Endothelial cell of umbilical vein (primary cell): Measurements from ENCODE around the gene RPL23. TPM values are rescaled to one million over a fixed set of nuclear protein-coding genes. Genes with fewer than 3 reads are reported as not detected.

ENCODE experiments used
- BruUV-seq: library from RNA; stranded (reverse); fragments of 400-500 nt; replicated peaks from 2 replicates; lab custom pipeline; 2021; lab: Mats Ljungman, UMichigan
- CTCF ChIA-PET: fragments of 300-600, 350-600 bp; sonication (Branson Sonifier 250); formaldehyde crosslinking; loops from one replicate; lab custom pipeline; 2021; ENCODE audit warnings: antibody characterized with exemption, inconsistent platforms; lab: Charles Lee
- POLR2A ChIA-PET: fragments of 300-600, 350-600 bp; sonication (Branson Sonifier 250); formaldehyde crosslinking; loops from one replicate; lab custom pipeline; 2021; ENCODE audit warnings: antibody characterized with exemption, inconsistent platforms; lab: Charles Lee
- DNase-seq: peaks from one replicate; pipeline ENCODE4 v3.0.0-alpha.2; 2011; ENCODE audit warnings: low read depth, low spot score
- FAIRE-seq: peaks from 2 replicates; lab custom pipeline; 2011; peaks lifted over from hg19 to GRCh38; lab: Jason Lieb, UNC
- H2AFZ ChIP-seq: 2 replicates; pipeline ENCODE4 v1.6.0; 2012; ENCODE audit warnings: low read depth, low read length, control low read depth, inconsistent platforms
- H3K27ac ChIP-seq: 2 replicates; pipeline ENCODE4 v1.5.1; 2011; ENCODE audit warnings: low read depth, mild to moderate bottlenecking, control low read depth, low read length, moderate library complexity; ENCODE audit not compliant: insufficient read depth
- H3K27me3 ChIP-seq, 2 experiments: 2 replicates each; pipeline versions ENCODE4 v1.6.0 to v1.6.1; 2011; ENCODE audit warnings: low read length in 2 of 2, mixed read lengths in 1 of 2; ENCODE audit not compliant: control insufficient read depth in 2 of 2, insufficient read depth in 2 of 2
- H3K36me3 ChIP-seq, 2 experiments: 2 replicates in 1 of 2; 3 replicates in 1 of 2; pipeline ENCODE4 v1.5.1; 2011; ENCODE audit warnings: low read length in 2 of 2, mild to moderate bottlenecking in 1 of 2, moderate library complexity in 1 of 2; ENCODE audit not compliant: control insufficient read depth in 2 of 2, insufficient read depth in 2 of 2; ENCODE audit errors: extremely low read depth in 1 of 2
- H3K4me1 ChIP-seq: 3 replicates; pipeline ENCODE4 v1.5.1; 2011; ENCODE audit warnings: mild to moderate bottlenecking, low read length; ENCODE audit not compliant: control insufficient read depth, insufficient read depth; ENCODE audit errors: extremely low read depth
- H3K4me2 ChIP-seq: 2 replicates; pipeline ENCODE4 v1.6.1; 2011; ENCODE audit warnings: low read length, control low read depth, mixed read lengths; ENCODE audit not compliant: insufficient read depth
- H3K4me3 ChIP-seq, 3 experiments: fragments of 200-600 bp in 1 of 3; sonication (generic), shearing (Covaris generic) in 1 of 3; replicated peaks in 1 of 3; 2 replicates each; pipeline ENCODE4 v1.5.1; 2011 to 2016; ENCODE audit warnings: control low read depth in 3 of 3, low read length in 3 of 3, mild to moderate bottlenecking in 2 of 3, inconsistent platforms in 1 of 3, low read depth in 1 of 3, moderate library complexity in 1 of 3; ENCODE audit not compliant: insufficient read depth in 1 of 3
- H3K79me2 ChIP-seq: 2 replicates; pipeline ENCODE4 v1.6.0; 2012; ENCODE audit warnings: low read length, inconsistent platforms; ENCODE audit not compliant: control insufficient read depth, insufficient read depth
- H3K9ac ChIP-seq: replicated peaks from 2 replicates; pipeline ENCODE3; 2011; ENCODE audit warnings: low read length, control low read depth; ENCODE audit not compliant: insufficient read depth; ENCODE audit errors: extremely low read depth
- H3K9me1 ChIP-seq: replicated peaks from 3 replicates; pipeline ENCODE4 v1.6.0; 2011; ENCODE audit warnings: mild to moderate bottlenecking, low read length; ENCODE audit not compliant: control insufficient read depth, insufficient read depth; ENCODE audit errors: extremely low read depth
- H3K9me3 ChIP-seq: replicated peaks from 2 replicates; pipeline ENCODE4 v1.5.1; 2012; ENCODE audit warnings: low read length, inconsistent platforms; ENCODE audit not compliant: control insufficient read depth, insufficient read depth
- H4K20me1 ChIP-seq: replicated peaks from 2 replicates; pipeline ENCODE3; 2011; ENCODE audit warnings: mild to moderate bottlenecking, low read length; ENCODE audit not compliant: control insufficient read depth, insufficient read depth; ENCODE audit errors: extremely low read depth
- CTCF ChIP-seq, 2 donors: IDR thresholded peaks; 1 replicate in 1 of 2; 2 replicates in 1 of 2; pipeline ENCODE4 v1.5.1; 2011; ENCODE audit warnings: low read length in 2 of 2, mild to moderate bottlenecking in 2 of 2, moderate library complexity in 2 of 2, control low read depth in 1 of 2, inconsistent platforms in 1 of 2, low read depth in 1 of 2; ENCODE audit not compliant: insufficient read depth in 1 of 2; ENCODE audit errors: extremely low read depth in 1 of 2
- EZH2 ChIP-seq: IDR thresholded peaks from 2 replicates; pipeline ENCODE4 v1.6.1; 2012; ENCODE audit warnings: borderline replicate concordance, low read depth, mild to moderate bottlenecking, moderate library complexity, low read length, inconsistent platforms; ENCODE audit not compliant: severe bottlenecking
- FOS ChIP-seq: IDR thresholded peaks from 2 replicates; pipeline ENCODE4 v1.6.1; 2011; ENCODE audit warnings: mild to moderate bottlenecking, low read length, moderate library complexity, borderline replicate concordance; ENCODE audit not compliant: insufficient read depth
- GATA2 ChIP-seq: IDR thresholded peaks from 2 replicates; pipeline ENCODE4 v1.7.0; 2011; ENCODE audit warnings: low read depth, mild to moderate bottlenecking, moderate library complexity, mixed read lengths, low read length; ENCODE audit not compliant: insufficient read length, insufficient read depth
- JUN ChIP-seq: IDR thresholded peaks from 2 replicates; pipeline ENCODE4 v1.6.1; 2011; ENCODE audit warnings: borderline replicate concordance, low read depth; ENCODE audit not compliant: insufficient read length, insufficient read depth
- MAX ChIP-seq: IDR thresholded peaks from 2 replicates; pipeline ENCODE4 v1.6.1; 2011; ENCODE audit not compliant: insufficient read depth, insufficient read length
- MYC ChIP-seq: IDR thresholded peaks from one replicate; pipeline ENCODE4 v1.6.1; 2011; ENCODE audit warnings: mild to moderate bottlenecking, low read depth, low read length
- POLR2A ChIP-seq: IDR thresholded peaks from 2 replicates; pipeline ENCODE4 v1.6.1; 2012; ENCODE audit warnings: low read depth, mild to moderate bottlenecking, control low read depth, low read length
- POLR2AphosphoS5 ChIP-seq: IDR thresholded peaks from 2 replicates; pipeline ENCODE4 v1.6.1; 2012; ENCODE audit warnings: low read depth, mild to moderate bottlenecking, control low read depth, low read length, moderate library complexity; ENCODE audit not compliant: insufficient read depth
- dilution Hi-C: fragments of 300-500 bp; cut with MboI; formaldehyde crosslinking; loops from one replicate; pipeline ENCODE4 v1.15.0; 2019; ENCODE audit warnings: low sequenced_read_pairs; ENCODE audit not compliant: extremely low pct_ligation_motif_present
- intact Hi-C: fragments of 100-400 bp; cut with micrococcal nuclease; formaldehyde crosslinking; loops from one replicate; pipeline ENCODE4 v1.10.0; 2022
- polyA plus RNA-seq, 4 experiments: library from polyadenylated mRNA; depleted of rRNA in 3 of 4; stranded (reverse) in 3 of 4; unstranded in 1 of 4; fragments of >200 nt; gene quantifications; 2 replicates each; pipeline versions ENCODE4 v1.2.1 to v1.2.3, GENCODE V29; 2011 to 2012; ENCODE audit warnings: missing spikeins in 1 of 4
- total RNA-seq: library from RNA; stranded (reverse); gene quantifications from 2 replicates; pipeline ENCODE4 v1.2.3, GENCODE V29; 2021

The RPL23 gene
- total and polyA plus RNA-seq, 2 donors (not counting 3 experiments of a cell fraction or from before 2014, with no cell fraction given): 1,292 to 1,847 TPM

- Histone ChIP-seq H3K9ac (no peak overlapping the region), H3K9me1 (no peaks in the 10 kb centered on the region), H3K79me2 (peaks cover 24% of the 10 kb centered on the region), H4K20me1 (no peaks in the 10 kb centered on the region), H3K36me3 (peaks cover 0 to 12% of the 10 kb centered on the region in 2 experiments), H3K4me1 (peaks cover 60% of the 10 kb centered on the region), H2AFZ (no peak overlapping the region), H3K4me2 (peak overlapping the region; percentile 15), H3K4me3 (no peak overlapping the region), H3K27me3 (no peaks in the 10 kb centered on the region), H3K9me3 (no peaks in the 10 kb centered on the region), H3K27ac (peak overlapping the region; percentile 51)
- intact Hi-C loops (no loop called here), dilution Hi-C loops (no loop called here)
- FAIRE-seq (peak; percentile 75), DNase-seq (peak; percentile 41)
- ChIA-PET CTCF (interaction anchor here (1.4 to 4.1 kb wide), 5 partner anchors 8 to 84 kb away, joined by 7 to 18 read pairs (median 11); partner anchors contain the start of genes LASP1 and LASP1NB), POLR2A (interaction anchor here (0.9 to 1.5 kb wide), 2 partner anchors 23 to 29 kb away, joined by 3 to 5 read pairs; partner anchors contain the start of gene LASP1)
- no TSS peak for BruUV-seq
- TF ChIP-seq MYC (peak; percentile 31), JUN (no peak), FOS (peak; percentile 45), POLR2AphosphoS5 (peak; percentile 65)
These were observed 45.4 kb upstream of the RPL23 start for GRCh38 chr17:38898812-38899348.

- H3K36me3 ChIP-seq: peaks cover 0 to 7% of the 10 kb centered on the region in 2 experiments
- H3K79me2 ChIP-seq: peaks cover 19% of the 10 kb centered on the region
- no peak overlapping the region for H3K9ac ChIP-seq
- ChIA-PET POLR2A (interaction anchor here (1.0 to 1.5 kb wide), 2 partner anchors 29 to 302 kb away, joined by 3 to 5 read pairs; partner anchors contain the start of genes LASP1 and RPL19), CTCF (interaction anchor here (1.1 to 4.1 kb wide), 9 partner anchors 9 to 277 kb away, joined by 3 to 18 read pairs (median 7); partner anchors contain the start of genes LASP1 and LASP1NB)
- no peaks in the 10 kb centered on the region for H4K20me1 ChIP-seq
- intact Hi-C loops: no loop called here
- H3K27me3 ChIP-seq: no peaks in the 10 kb centered on the region
- no TSS peak for BruUV-seq
- no peak for DNase-seq
- no peaks in the 10 kb centered on the region for H3K9me3 ChIP-seq
- H3K4me1 ChIP-seq: peaks cover 65% of the 10 kb centered on the region
- H2AFZ ChIP-seq: no peak overlapping the region
- H3K4me3 ChIP-seq: no peak overlapping the region
- peak overlapping the region; percentile 15 for H3K4me2 ChIP-seq
- dilution Hi-C loops: no loop called here
- H3K27ac ChIP-seq: peak overlapping the region; percentile 51
- TF ChIP-seq EZH2 (no peak), POLR2A (no peak), MAX (no peak), MYC (no peak), POLR2AphosphoS5 (no peak), CTCF (IDR thresholded peaks at IDR 0.05; ENCODE audit: extremely low read depth in 1 of 2, insufficient read depth in 1 of 2, low read depth in 1 of 2, low read length in 2 of 2) (no peak), FOS (no peak), JUN (no peak), GATA2 (no peak)
- H3K9me1 ChIP-seq: no peaks in the 10 kb centered on the region
- no peak for FAIRE-seq
These were observed 44.8 kb upstream of the RPL23 start for GRCh38 chr17:38898291-38898679.
